ENCODE data around the gene FASN.

Gene FASN

GRCh38 chr17:82031885-82032627 is 66.0 kb downstream of the FASN start:
- no peak for TF ChIP-seq EZH2phosphoT487 (IDR thresholded peaks at IDR 0.05; ENCODE audit: borderline replicate concordance)
- no peak for TF ChIP-seq CTCF (conservative IDR thresholded peaks at IDR 0.05; ENCODE audit: low read length)
- Histone ChIP-seq H3F3A (ENCODE audit: low read depth) (no peaks in the 10 kb centered on the region), H3K9ac (ENCODE audit: low read depth, low read length, poor library complexity, severe bottlenecking) (peak overlapping the region; percentile 54), H4K20me1 (ENCODE audit: insufficient read depth, low read length, poor library complexity, severe bottlenecking) (peaks cover 7% of the 10 kb centered on the region), H2AFZ (ENCODE audit: low read length) (no peak overlapping the region), H3K9me3 (ENCODE audit: insufficient read depth, low read depth, low read length) (no peaks in the 10 kb centered on the region), H3K4me1 (ENCODE audit: insufficient read depth, low read length, poor library complexity, severe bottlenecking) (peaks cover 14% of the 10 kb centered on the region), H3K9me2 (replicated peaks; ENCODE audit: low read depth, low read length) (no peaks in the 10 kb centered on the region), H3K79me2 (ENCODE audit: insufficient read depth, low read length) (peaks cover 7% of the 10 kb centered on the region; the same call in 1 of the 2 replicates), H3K27me3 (ENCODE audit: insufficient read depth, low read length, poor library complexity, severe bottlenecking) (no peaks in the 10 kb centered on the region), H3K4me2 (ENCODE audit: low read depth, low read length, poor library complexity, severe bottlenecking) (peak overlapping the region; percentile 71), H3K4me3 (ENCODE audit: low read length, poor library complexity, severe bottlenecking) (peak overlapping the region; percentile 66), H3K36me3 (ENCODE audit: insufficient read depth, low read length) (no peaks in the 10 kb centered on the region)

DNA sequence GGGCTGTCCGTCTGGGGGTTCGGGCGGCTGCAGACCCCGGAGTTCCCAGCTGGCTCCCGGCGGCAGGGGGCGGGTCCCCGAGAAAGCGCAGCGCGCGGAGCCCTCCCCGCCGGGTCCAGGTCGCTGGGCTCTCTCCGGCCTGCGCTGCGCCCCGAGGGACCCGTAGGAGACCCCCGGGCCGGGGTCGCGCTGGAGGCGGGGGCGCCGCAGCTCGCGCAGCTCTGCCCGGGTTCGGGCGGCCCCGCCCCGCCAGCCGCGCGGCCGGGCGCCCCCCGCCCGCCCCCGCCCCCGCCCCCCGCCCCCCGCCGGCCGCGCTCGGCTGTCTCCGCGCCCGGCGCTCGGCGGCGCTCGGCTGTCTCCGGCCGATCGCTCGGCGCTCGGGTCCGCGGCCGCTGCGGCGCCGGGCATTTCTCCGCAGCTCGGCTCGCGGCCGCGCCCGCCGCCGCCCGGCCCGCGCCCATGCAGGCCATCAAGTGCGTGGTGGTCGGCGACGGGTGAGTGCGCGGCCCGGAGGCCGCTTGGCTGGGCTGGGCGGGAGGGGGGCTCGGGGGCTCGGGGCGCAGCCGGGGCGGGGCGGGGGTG is 66.6 kb downstream of the FASN start, which contains the start of gene RAC3:
TSS of gene RAC3 (plus strand) at position 376 of the 582 bp plus-strand sequence. CDS start at position 460, 84 bp downstream.
- H4K20me1 ChIP-seq (ENCODE audit: insufficient read depth, low read length, poor library complexity, severe bottlenecking): peaks cover under 1% of the 10 kb centered on the region
- H3F3A ChIP-seq (ENCODE audit: low read depth): no peaks in the 10 kb centered on the region
- TF ChIP-seq CTCF (conservative IDR thresholded peaks at IDR 0.05; ENCODE audit: low read length) (no peak), EZH2phosphoT487 (IDR thresholded peaks at IDR 0.05; ENCODE audit: borderline replicate concordance) (no peak)
- H3K4me1 ChIP-seq (ENCODE audit: insufficient read depth, low read length, poor library complexity, severe bottlenecking): peaks cover 16% of the 10 kb centered on the region
- H3K27me3 ChIP-seq (ENCODE audit: insufficient read depth, low read length, poor library complexity, severe bottlenecking): no peaks in the 10 kb centered on the region
- H3K9me2 ChIP-seq (replicated peaks; ENCODE audit: low read depth, low read length): no peaks in the 10 kb centered on the region
- peak within 1 kb of the TSS; percentile 85 for H2AFZ ChIP-seq (ENCODE audit: low read length)
- H3K9ac ChIP-seq (ENCODE audit: low read depth, low read length, poor library complexity, severe bottlenecking): peak within 1 kb of the TSS; percentile 72
- H3K9me3 ChIP-seq (ENCODE audit: insufficient read depth, low read depth, low read length): no peaks in the 10 kb centered on the region
- peaks cover 2% of the 10 kb centered on the region; the same call in 1 of the 2 replicates for H3K79me2 ChIP-seq (ENCODE audit: insufficient read depth, low read length)
- peak within 1 kb of the TSS; percentile 71 for H3K4me2 ChIP-seq (ENCODE audit: low read depth, low read length, poor library complexity, severe bottlenecking)
- peak within 1 kb of the TSS; percentile 76 for H3K4me3 ChIP-seq (ENCODE audit: low read length, poor library complexity, severe bottlenecking)
- H3K36me3 ChIP-seq (ENCODE audit: insufficient read depth, low read length): no peaks in the 10 kb centered on the region

DNA sequence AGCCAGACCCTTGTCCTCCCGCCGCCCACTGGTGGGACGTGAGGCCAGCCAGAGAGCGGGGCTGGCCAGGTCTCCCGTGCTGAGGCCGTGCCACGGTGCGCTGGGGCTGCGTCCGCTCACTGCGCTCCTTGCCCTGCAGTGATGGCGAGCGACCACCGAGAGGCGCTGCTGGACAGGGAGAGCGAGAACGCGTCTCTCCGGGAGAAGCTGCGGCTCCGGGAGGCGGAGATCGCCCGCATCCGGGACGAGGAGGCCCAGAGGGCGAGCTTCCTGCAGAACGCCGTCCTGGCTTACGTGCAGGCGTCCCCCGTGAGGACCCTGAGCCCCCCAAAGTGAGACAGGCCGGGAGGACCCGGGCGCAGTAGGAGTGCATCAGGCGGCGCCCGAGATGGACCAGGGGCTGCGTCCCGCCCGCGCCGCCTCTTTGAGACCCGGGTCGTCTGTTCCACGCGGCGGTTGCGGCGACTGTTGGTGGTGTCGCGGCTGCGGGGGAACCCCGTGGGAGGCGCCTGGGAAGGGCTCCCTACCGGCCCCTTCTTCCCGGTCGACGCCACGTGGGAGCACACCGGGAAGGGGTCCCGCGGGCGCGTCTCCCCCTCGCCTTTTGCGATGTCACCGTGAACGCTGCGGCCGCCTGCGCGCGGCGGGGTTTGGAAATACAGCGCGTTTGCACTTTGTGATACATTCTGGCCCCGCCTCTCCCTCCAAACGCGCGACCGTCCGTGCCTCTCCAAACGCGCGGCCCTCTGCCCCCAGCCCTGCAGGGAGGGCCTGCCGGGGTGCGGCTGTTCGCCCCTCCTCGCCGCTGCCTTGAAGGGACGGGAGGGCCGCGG is 67.3 kb downstream of the FASN start:
- Histone ChIP-seq H3K79me2 (ENCODE audit: insufficient read depth, low read length) (no peaks in the 10 kb centered on the region), H3F3A (ENCODE audit: low read depth) (no peaks in the 10 kb centered on the region), H3K4me3 (ENCODE audit: low read length, poor library complexity, severe bottlenecking) (peak overlapping the region; percentile 76), H2AFZ (ENCODE audit: low read length) (peak overlapping the region; percentile 85), H3K36me3 (ENCODE audit: insufficient read depth, low read length) (no peaks in the 10 kb centered on the region), H3K4me2 (ENCODE audit: low read depth, low read length, poor library complexity, severe bottlenecking) (peak overlapping the region; percentile 65), H3K9me3 (ENCODE audit: insufficient read depth, low read depth, low read length) (no peaks in the 10 kb centered on the region), H3K9me2 (replicated peaks; ENCODE audit: low read depth, low read length) (no peaks in the 10 kb centered on the region), H3K4me1 (ENCODE audit: insufficient read depth, low read length, poor library complexity, severe bottlenecking) (peaks cover 15% of the 10 kb centered on the region), H3K27me3 (ENCODE audit: insufficient read depth, low read length, poor library complexity, severe bottlenecking) (no peaks in the 10 kb centered on the region), H3K9ac (ENCODE audit: low read depth, low read length, poor library complexity, severe bottlenecking) (peak overlapping the region; percentile 72), H4K20me1 (ENCODE audit: insufficient read depth, low read length, poor library complexity, severe bottlenecking) (no peaks in the 10 kb centered on the region)
- TF ChIP-seq EZH2phosphoT487 (IDR thresholded peaks at IDR 0.05; ENCODE audit: borderline replicate concordance) (no peak), CTCF (conservative IDR thresholded peaks at IDR 0.05; ENCODE audit: low read length) (peak; percentile 68)
